ENCODE data around the gene PCYT1A. TPM values are rescaled to one million over a fixed set of nuclear protein-coding genes. Genes with fewer than 3 reads are reported as not detected.
A peak's percentile ranks its signal among the peaks of the same experiment; 100 is the strongest.

The PCYT1A gene
- total and polyA plus RNA-seq, 7 donors = 28.4 to 98.4 (median 62.9) TPM

- WGBS, 3 donors = 66 to 68% (median 66%) methylated on average over 8 of the region's 8 CpGs
- TF ChIP-seq, protein P1, sequence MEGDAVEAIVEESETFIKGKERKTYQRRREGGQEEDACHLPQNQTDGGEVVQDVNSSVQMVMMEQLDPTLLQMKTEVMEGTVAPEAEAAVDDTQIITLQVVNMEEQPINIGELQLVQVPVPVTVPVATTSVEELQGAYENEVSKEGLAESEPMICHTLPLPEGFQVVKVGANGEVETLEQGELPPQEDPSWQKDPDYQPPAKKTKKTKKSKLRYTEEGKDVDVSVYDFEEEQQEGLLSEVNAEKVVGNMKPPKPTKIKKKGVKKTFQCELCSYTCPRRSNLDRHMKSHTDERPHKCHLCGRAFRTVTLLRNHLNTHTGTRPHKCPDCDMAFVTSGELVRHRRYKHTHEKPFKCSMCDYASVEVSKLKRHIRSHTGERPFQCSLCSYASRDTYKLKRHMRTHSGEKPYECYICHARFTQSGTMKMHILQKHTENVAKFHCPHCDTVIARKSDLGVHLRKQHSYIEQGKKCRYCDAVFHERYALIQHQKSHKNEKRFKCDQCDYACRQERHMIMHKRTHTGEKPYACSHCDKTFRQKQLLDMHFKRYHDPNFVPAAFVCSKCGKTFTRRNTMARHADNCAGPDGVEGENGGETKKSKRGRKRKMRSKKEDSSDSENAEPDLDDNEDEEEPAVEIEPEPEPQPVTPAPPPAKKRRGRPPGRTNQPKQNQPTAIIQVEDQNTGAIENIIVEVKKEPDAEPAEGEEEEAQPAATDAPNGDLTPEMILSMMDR (IDR thresholded peaks at IDR 0.05) = no peak
- H3K4me1 ChIP-seq = no peaks in the 10 kb centered on the region
- ATAC-seq (no peak), DNase-seq (no peak)
- H3K27ac ChIP-seq = no peak overlapping the region
- intact Hi-C loops (cut with DNase I) = no loop called here
- H3K9me3 ChIP-seq = no peaks in the 10 kb centered on the region
- H3K4me3 ChIP-seq = no peak overlapping the region
- H3K36me3 ChIP-seq (ENCODE audit: insufficient read depth in 1 of 2, low read depth in 1 of 2) = no peaks in the 10 kb centered on the region
- no peaks in the 10 kb centered on the region for H3K27me3 ChIP-seq (ENCODE audit: insufficient read depth in 3 of 3, low read length in 2 of 3)
These were observed 44.6 kb upstream of the PCYT1A start for GRCh38 chr3:196332168-196332567.

DNA sequence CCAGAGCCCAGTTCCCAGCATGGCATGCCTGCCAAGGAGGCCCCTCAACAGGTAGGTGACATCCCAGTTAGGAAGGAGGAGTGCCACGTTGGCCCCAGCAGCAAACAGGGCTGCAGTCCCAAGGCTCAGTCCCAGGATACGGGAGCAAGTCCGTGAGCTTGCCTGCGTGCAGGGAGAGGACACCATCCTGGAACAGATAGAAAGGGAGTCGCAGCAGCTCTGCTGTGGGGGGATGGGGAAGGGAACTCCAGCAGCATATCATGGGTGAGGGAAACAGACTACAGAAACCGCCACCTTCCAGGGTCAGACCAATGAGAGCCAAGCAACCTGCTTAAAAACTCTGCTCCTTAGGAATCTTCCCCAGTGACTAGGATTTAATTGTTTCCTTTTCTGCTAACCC, 39.9 kb upstream of the PCYT1A start:
- intact Hi-C loops (cut with DNase I) = no loop called here
- TF ChIP-seq, protein P1 (IDR thresholded peaks at IDR 0.05) = no peak
- Histone ChIP-seq H3K27ac (no peak overlapping the region), H3K36me3 (ENCODE audit: insufficient read depth in 1 of 2, low read depth in 1 of 2) (no peaks in the 10 kb centered on the region), H3K4me1 (no peaks in the 10 kb centered on the region), H3K9me3 (no peaks in the 10 kb centered on the region), H3K4me3 (no peak overlapping the region), H3K27me3 (ENCODE audit: insufficient read depth in 3 of 3, low read length in 2 of 3) (no peaks in the 10 kb centered on the region)
- 35 to 42% (median 36%) methylated on average over 6 of the region's 6 CpGs for WGBS, 3 donors
- ATAC-seq (no peak), DNase-seq (no peak)

DNA sequence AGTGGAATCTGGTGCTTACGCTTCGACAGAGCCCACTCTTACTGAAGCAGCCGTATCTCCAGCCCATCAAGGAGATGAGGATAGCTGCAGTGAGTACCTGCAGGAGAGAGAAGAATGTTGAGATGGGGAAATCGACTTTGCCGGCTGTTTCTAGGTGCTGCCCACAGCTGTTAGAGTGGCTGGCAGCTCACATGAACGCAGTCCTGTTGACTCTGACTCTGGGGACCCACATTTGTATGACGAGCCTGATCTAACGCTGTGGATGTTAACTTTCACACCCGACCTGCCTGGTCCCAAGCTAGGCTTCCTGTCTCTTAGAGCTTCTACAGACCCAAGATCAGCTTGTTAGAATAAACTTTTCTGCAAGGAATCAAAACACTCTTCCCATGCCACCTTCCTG, 39.4 kb upstream of the PCYT1A start:
- Histone ChIP-seq H3K27ac (no peak overlapping the region), H3K4me3 (no peak overlapping the region), H3K9me3 (no peaks in the 10 kb centered on the region), H3K27me3 (ENCODE audit: insufficient read depth in 3 of 3, low read length in 2 of 3) (no peaks in the 10 kb centered on the region), H3K36me3 (ENCODE audit: insufficient read depth in 1 of 2, low read depth in 1 of 2) (no peaks in the 10 kb centered on the region), H3K4me1 (no peaks in the 10 kb centered on the region)
- ATAC-seq (no peak), DNase-seq (no peak)
- intact Hi-C loops (cut with DNase I) = no loop called here
- TF ChIP-seq, protein P1 (IDR thresholded peaks at IDR 0.05) = no peak
- 67 to 76% (median 74%) methylated on average over 9 of the region's 9 CpGs for WGBS, 3 donors

GRCh38 chr3:196323691-196324090, 36.2 kb upstream of the PCYT1A start:
- no peaks in the 10 kb centered on the region for H3K36me3 ChIP-seq (ENCODE audit: insufficient read depth in 1 of 2, low read depth in 1 of 2)
- H3K9me3 ChIP-seq = no peaks in the 10 kb centered on the region
- H3K4me1 ChIP-seq = no peaks in the 10 kb centered on the region
- ATAC-seq = peak in 2 of 4 donors; percentile 52 to 60
- H3K27me3 ChIP-seq (ENCODE audit: insufficient read depth in 3 of 3, low read length in 2 of 3) = no peaks in the 10 kb centered on the region
- intact Hi-C loops (cut with DNase I) = no loop called here
- TF ChIP-seq, protein P1 (IDR thresholded peaks at IDR 0.05) = no peak
- DNase-seq = no peak
- no peak overlapping the region for H3K4me3 ChIP-seq
- WGBS, 3 donors = 21 to 37% (median 27%) methylated on average over 11 of the region's 11 CpGs
- no peak overlapping the region for H3K27ac ChIP-seq

DNA sequence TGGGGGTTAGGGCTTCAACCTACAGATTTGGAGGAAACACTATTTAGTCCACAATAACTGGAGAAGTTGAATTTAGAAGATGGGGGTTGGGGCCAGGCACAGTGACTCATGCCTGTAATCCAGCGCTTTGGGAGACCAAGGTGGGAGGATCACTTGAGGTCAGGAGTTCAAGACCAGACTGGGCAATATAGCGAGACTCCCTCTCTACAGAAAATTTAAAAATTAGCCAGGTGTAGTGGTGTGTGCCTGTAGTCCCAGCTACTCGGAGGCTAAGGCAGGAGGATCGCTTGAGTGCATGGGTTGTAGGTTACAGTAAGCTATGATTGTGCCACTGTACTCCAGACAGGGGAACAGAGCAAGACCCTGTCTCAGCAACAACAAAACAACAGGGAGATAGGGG, 35.5 kb upstream of the PCYT1A start:
- Histone ChIP-seq H3K27ac (no peak overlapping the region), H3K4me1 (no peaks in the 10 kb centered on the region), H3K27me3 (ENCODE audit: insufficient read depth in 3 of 3, low read length in 2 of 3) (no peaks in the 10 kb centered on the region), H3K36me3 (ENCODE audit: insufficient read depth in 1 of 2, low read depth in 1 of 2) (no peaks in the 10 kb centered on the region), H3K4me3 (no peak overlapping the region), H3K9me3 (no peaks in the 10 kb centered on the region)
- ATAC-seq (no peak), DNase-seq (no peak)
- intact Hi-C loops (cut with DNase I) = no loop called here
- TF ChIP-seq, protein P1 (IDR thresholded peaks at IDR 0.05) = no peak
- WGBS, 3 donors = 93 to 95% (median 95%) methylated on average over 4 of the region's 4 CpGs
